ENCODE data around the gene TFF3. TPM values are rescaled to one million over a fixed set of nuclear protein-coding genes. Genes with fewer than 3 reads are reported as not detected.

The TFF3 gene
- total RNA-seq, 4 donors from 2014 or later = 2.5 to 24.4 (median 9.3) TPM

DNA sequence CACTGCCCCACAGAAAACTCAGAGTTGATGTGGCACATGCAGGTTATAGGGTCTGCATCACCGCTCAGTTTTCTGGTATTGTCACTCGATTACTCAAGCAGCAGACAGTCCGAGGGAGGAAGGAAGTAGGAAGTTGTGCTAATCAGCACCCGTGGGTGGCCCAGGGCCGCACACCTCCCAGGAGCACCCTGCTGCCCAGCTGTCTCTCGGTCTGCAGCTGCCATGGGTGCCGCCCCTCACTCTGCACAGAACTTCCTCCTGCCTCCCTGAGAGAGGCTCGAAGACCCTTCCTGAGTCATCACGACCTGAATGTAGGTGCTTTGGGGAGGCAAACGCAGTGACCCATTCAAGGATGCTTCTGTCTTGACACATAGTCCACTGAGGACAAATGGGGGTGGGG is 4.2 kb upstream of the TFF3 start:
- intact Hi-C loops (cut with DNase I) = no loop called here
- H3K27me3 ChIP-seq = peaks cover 0 to 36% (median 0%) of the 10 kb centered on the region in 4 donors
- no peak overlapping the region for H3K4me3 ChIP-seq
- no peaks in the 10 kb centered on the region for H3K36me3 ChIP-seq
- DNase-seq (ENCODE audit: extremely low spot score) = no peak
- H3K4me1 ChIP-seq = no peaks in the 10 kb centered on the region
- WGBS = 74% methylated on average over 10 of the region's 10 CpGs
- no peaks in the 10 kb centered on the region for H3K9me3 ChIP-seq
- no peak for TF ChIP-seq POLR2A (IDR thresholded peaks at IDR 0.05; ENCODE audit: low read depth)
- no peak overlapping the region for H3K27ac ChIP-seq (replicated peaks in 1 of 4)

- intact Hi-C loops (cut with DNase I) = no loop called here
- no peak for DNase-seq (ENCODE audit: extremely low spot score)
- no peaks in the 10 kb centered on the region for H3K9me3 ChIP-seq
- H3K4me3 ChIP-seq = no peak overlapping the region
- 89% methylated on average over 11 of the region's 20 CpGs for WGBS
- H3K27me3 ChIP-seq = peaks cover 0 to 38% (median 0%) of the 10 kb centered on the region in 4 donors
- H3K4me1 ChIP-seq = peaks cover 0 to 4% (median 2%) of the 10 kb centered on the region in 4 donors
- TF ChIP-seq POLR2A (IDR thresholded peaks at IDR 0.05; ENCODE audit: low read depth) = no peak
- TF ChIP-seq EP300 (IDR thresholded peaks at IDR 0.05) = no peak
- TF ChIP-seq CTCF (IDR thresholded peaks at IDR 0.05) = no peak
- no peak for TF ChIP-seq POLR2AphosphoS5 (IDR thresholded peaks at IDR 0.05)
- H3K27ac ChIP-seq (replicated peaks in 1 of 4) = no peak overlapping the region
- H3K36me3 ChIP-seq = no peaks in the 10 kb centered on the region
Observed at GRCh38 chr21:42317826-42318746, 2.9 kb upstream of the TFF3 start.

- no peak overlapping the region for H3K4me3 ChIP-seq
- intact Hi-C loops (cut with DNase I) = no loop called here
Observed at GRCh38 chr21:42317341-42317741, 2.1 kb upstream of the TFF3 start.

DNA sequence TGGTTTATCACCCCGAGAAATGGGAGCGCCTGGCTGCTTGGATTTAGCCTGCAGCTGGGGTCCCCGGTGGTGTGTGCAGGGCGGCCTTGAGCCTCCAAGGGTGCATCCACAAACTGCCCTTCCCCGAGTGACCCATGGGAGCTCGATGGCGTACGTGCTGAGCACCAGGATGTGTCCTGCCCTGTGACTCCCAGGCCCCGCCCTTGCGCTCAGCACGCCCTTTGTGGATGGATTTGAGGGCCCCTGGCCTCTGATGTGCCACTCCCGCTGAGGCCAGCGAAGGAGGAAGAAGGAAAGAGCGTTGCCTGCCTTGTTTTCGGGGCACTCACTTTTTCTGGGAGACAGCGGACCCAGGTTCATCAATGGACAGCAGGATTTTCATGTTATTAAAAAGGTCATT is 1.7 kb upstream of the TFF3 start:
- no peak for TF ChIP-seq EP300 (IDR thresholded peaks at IDR 0.05)
- TF ChIP-seq POLR2AphosphoS5 (IDR thresholded peaks at IDR 0.05) = no peak
- no peak for TF ChIP-seq POLR2A (IDR thresholded peaks at IDR 0.05; ENCODE audit: low read depth)
- no peak for TF ChIP-seq CTCF (IDR thresholded peaks at IDR 0.05)
- Histone ChIP-seq H3K27me3 (peaks cover 0 to 31% (median 0%) of the 10 kb centered on the region in 4 donors), H3K9me3 (no peaks in the 10 kb centered on the region), H3K4me3 (no peak overlapping the region), H3K36me3 (no peaks in the 10 kb centered on the region), H3K4me1 (peaks cover 0 to 4% (median 2%) of the 10 kb centered on the region in 4 donors), H3K27ac (replicated peaks in 1 of 4) (no peak overlapping the region)
- no peak for DNase-seq (ENCODE audit: extremely low spot score)
- 96% methylated on average over 8 of the region's 16 CpGs for WGBS
- intact Hi-C loops (cut with DNase I) = no loop called here

More at GRCh38 chr21:42317341-42317741, 2.1 kb upstream of the TFF3 start:
- H3K27ac ChIP-seq (replicated peaks in 1 of 4) = no peak overlapping the region
- H3K9me3 ChIP-seq = no peaks in the 10 kb centered on the region
- WGBS = 88% methylated on average over 8 of the region's 8 CpGs
- H3K36me3 ChIP-seq = no peaks in the 10 kb centered on the region
- H3K4me1 ChIP-seq = peaks cover 0 to 4% (median 2%) of the 10 kb centered on the region in 4 donors
- TF ChIP-seq POLR2A (IDR thresholded peaks at IDR 0.05; ENCODE audit: low read depth) = no peak
- no peak for TF ChIP-seq POLR2AphosphoS5 (IDR thresholded peaks at IDR 0.05)
- no peak for TF ChIP-seq CTCF (IDR thresholded peaks at IDR 0.05)
- TF ChIP-seq EP300 (IDR thresholded peaks at IDR 0.05) = no peak
- DNase-seq (ENCODE audit: extremely low spot score) = no peak
- H3K27me3 ChIP-seq = peaks cover 0 to 35% (median 0%) of the 10 kb centered on the region in 4 donors

- no peak overlapping the region for H3K27ac ChIP-seq (replicated peaks in 1 of 4)
- 87% methylated on average over 6 of the region's 6 CpGs for WGBS
Observed at GRCh38 chr21:42314616-42315295, 453 bp downstream of the TFF3 start.

More at GRCh38 chr21:42314616-42315295, 453 bp downstream of the TFF3 start:
- Histone ChIP-seq H3K4me1 (peaks cover 4 to 7% (median 5%) of the 10 kb centered on the region in 4 donors), H3K36me3 (no peaks in the 10 kb centered on the region), H3K9me3 (no peaks in the 10 kb centered on the region), H3K4me3 (no peak overlapping the region), H3K27me3 (peaks cover 0 to 35% (median under 1%) of the 10 kb centered on the region in 4 donors)
- no peak for DNase-seq (ENCODE audit: extremely low spot score)
- no peak for TF ChIP-seq EP300 (IDR thresholded peaks at IDR 0.05)
- no peak for TF ChIP-seq POLR2A (IDR thresholded peaks at IDR 0.05; ENCODE audit: low read depth)
- TF ChIP-seq CTCF (IDR thresholded peaks at IDR 0.05) = no peak
- TF ChIP-seq POLR2AphosphoS5 (IDR thresholded peaks at IDR 0.05) = no peak
- intact Hi-C loops (cut with DNase I) = no loop called here
